A673 (cell line): ENCODE results near the gene BABAM2. TPM values are rescaled to one million over a fixed set of nuclear protein-coding genes. Genes with fewer than 3 reads are reported as not detected.

Experiments used
- BruUV-seq: library from RNA; stranded (reverse); fragments of 400-500 nt; replicated peaks from 2 replicates; lab custom pipeline; 2021; lab: Mats Ljungman, UMichigan
- CTCF ChIA-PET: fragments of 300-600 bp; sonication (Branson Sonifier 250); formaldehyde crosslinking; loops from one replicate; lab custom pipeline; 2022; ENCODE audit warnings: antibody characterized with exemption; lab: Charles Lee
- POLR2A ChIA-PET: fragments of 300-600 bp; sonication (Branson Sonifier 250); formaldehyde crosslinking; loops from one replicate; lab custom pipeline; 2022; ENCODE audit warnings: antibody characterized with exemption; ENCODE audit not compliant: low non-redundant PET; lab: Charles Lee
- DNase-seq: peaks from one replicate; pipeline ENCODE4 v3.0.0-alpha.2; 2015; ENCODE audit warnings: low spot score
- H3K27ac ChIP-seq: fragments of 200-600 bp; sonication (generic); 2 replicates; pipeline ENCODE4 v1.5.1; 2016; ENCODE audit warnings: mixed run types, low read depth, mild to moderate bottlenecking, mixed read lengths, antibody characterized with exemption, low read length; ENCODE audit not compliant: poor library complexity, severe bottlenecking
- H3K27me3 ChIP-seq: fragments of 200-600 bp; sonication (generic); replicated peaks from 2 replicates; pipeline ENCODE4 v1.6.1; 2017; ENCODE audit warnings: mixed run types, low read depth, mild to moderate bottlenecking, mixed read lengths, antibody characterized with exemption, low read length; ENCODE audit not compliant: insufficient read depth, poor library complexity
- H3K36me3 ChIP-seq: fragments of 200-600 bp; sonication (generic); 2 replicates; pipeline ENCODE4 v1.6.1; 2016; ENCODE audit warnings: mixed run types, mild to moderate bottlenecking, mixed read lengths, antibody characterized with exemption, low read length; ENCODE audit not compliant: insufficient read depth, poor library complexity, severe bottlenecking
- H3K4me1 ChIP-seq: fragments of 200-600 bp; sonication (generic); 2 replicates; pipeline ENCODE4 v1.6.1; 2017; ENCODE audit warnings: mixed run types, mild to moderate bottlenecking, mixed read lengths, antibody characterized with exemption, low read length; ENCODE audit not compliant: insufficient read depth, poor library complexity, severe bottlenecking
- H3K4me3 ChIP-seq: fragments of 200-600 bp; sonication (generic); 2 replicates; pipeline ENCODE4 v1.5.1; 2016; ENCODE audit warnings: low read depth, mixed run types, mild to moderate bottlenecking, mixed read lengths, low read length; ENCODE audit not compliant: poor library complexity, severe bottlenecking
- H3K9me3 ChIP-seq: fragments of 200-600 bp; sonication (generic); 2 replicates; pipeline ENCODE4 v1.6.1; 2016; ENCODE audit warnings: mixed run types, low read depth, mild to moderate bottlenecking, mixed read lengths, antibody characterized with exemption, low read length; ENCODE audit not compliant: poor library complexity, severe bottlenecking
- EZH2 ChIP-seq: fragments of 200-600 bp; sonication (generic); IDR thresholded peaks from 2 replicates; pipeline ENCODE4 v1.6.1; 2017; ENCODE audit warnings: borderline replicate concordance, low read depth, mild to moderate bottlenecking, mixed read lengths, antibody characterized with exemption, low read length; ENCODE audit not compliant: poor library complexity, severe bottlenecking
- intact Hi-C: fragments of 100-400 bp; cut with micrococcal nuclease; formaldehyde crosslinking; loops from one replicate; pipeline ENCODE4 v1.10.0; 2022; ENCODE audit not compliant: unreplicated experiment
- total RNA-seq: library from RNA; stranded (reverse); gene quantifications from 2 replicates; pipeline ENCODE4 v1.2.3, GENCODE V29; 2021
- TF ChIP-seq, protein P1 (sequence below): fragments of 300-800, 200-600 bp; sonication (generic); conservative IDR thresholded peaks from 2 replicates; pipeline ENCODE4 v1.5.1; 2017; ENCODE audit warnings: low read depth, mild to moderate bottlenecking, antibody characterized with exemption, low read length, moderate library complexity, mixed read lengths

Gene BABAM2
- total RNA-seq, 1 experiment from 2014 or later = 21.8 TPM

DNA sequence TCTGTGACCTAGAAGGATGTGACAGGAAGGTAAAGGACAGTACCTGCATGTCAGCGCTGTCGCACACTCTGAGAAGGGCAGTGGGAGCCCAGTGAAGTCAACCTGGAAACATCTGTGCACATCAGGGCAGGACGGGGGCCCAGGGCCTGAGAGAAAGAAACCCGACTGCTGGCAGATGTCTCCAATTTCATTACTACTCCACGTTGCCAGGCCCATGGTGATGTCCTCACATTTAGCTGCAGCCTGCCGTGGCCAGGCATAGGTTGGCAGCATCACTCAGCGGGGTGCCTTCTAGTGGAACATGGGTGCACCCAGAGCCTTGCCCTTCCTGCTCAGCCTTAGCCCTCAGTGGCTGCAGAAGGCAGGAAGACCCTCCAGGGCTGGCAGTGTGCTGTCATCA, 429.8 kb downstream of the BABAM2 start:
- BruUV-seq = no TSS peak
- H3K36me3 ChIP-seq = no peaks in the 10 kb centered on the region
- no peak overlapping the region for H3K27ac ChIP-seq
- no peak for DNase-seq
- no peaks in the 10 kb centered on the region for H3K4me1 ChIP-seq
- no peaks in the 10 kb centered on the region for H3K9me3 ChIP-seq
- no peak overlapping the region for H3K4me3 ChIP-seq
- intact Hi-C loops = no loop called here
- ChIA-PET CTCF (no interaction called here), POLR2A (no interaction called here)
- no peaks in the 10 kb centered on the region for H3K27me3 ChIP-seq
- no peak for TF ChIP-seq EZH2
- TF ChIP-seq, protein P1, sequence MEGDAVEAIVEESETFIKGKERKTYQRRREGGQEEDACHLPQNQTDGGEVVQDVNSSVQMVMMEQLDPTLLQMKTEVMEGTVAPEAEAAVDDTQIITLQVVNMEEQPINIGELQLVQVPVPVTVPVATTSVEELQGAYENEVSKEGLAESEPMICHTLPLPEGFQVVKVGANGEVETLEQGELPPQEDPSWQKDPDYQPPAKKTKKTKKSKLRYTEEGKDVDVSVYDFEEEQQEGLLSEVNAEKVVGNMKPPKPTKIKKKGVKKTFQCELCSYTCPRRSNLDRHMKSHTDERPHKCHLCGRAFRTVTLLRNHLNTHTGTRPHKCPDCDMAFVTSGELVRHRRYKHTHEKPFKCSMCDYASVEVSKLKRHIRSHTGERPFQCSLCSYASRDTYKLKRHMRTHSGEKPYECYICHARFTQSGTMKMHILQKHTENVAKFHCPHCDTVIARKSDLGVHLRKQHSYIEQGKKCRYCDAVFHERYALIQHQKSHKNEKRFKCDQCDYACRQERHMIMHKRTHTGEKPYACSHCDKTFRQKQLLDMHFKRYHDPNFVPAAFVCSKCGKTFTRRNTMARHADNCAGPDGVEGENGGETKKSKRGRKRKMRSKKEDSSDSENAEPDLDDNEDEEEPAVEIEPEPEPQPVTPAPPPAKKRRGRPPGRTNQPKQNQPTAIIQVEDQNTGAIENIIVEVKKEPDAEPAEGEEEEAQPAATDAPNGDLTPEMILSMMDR = no peak

DNA sequence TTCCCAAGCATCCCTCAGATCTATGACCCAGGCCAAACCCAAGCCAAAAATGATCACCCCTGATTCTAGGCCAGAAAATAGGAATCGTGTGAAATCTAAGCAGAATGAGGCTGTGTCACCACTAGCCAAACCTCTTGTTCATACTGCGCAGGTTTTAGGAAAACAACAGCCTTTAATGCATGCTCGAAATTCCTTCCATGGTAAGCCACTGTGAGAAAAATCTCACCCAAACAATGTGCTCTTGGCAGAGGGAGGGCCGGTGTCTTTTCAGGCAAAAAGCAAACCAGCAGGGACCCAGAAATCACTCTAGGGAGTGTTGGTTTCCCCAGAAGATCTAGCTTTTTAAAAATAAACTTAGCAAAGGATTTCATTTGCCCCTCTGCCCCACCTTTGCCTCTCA, 430.9 kb downstream of the BABAM2 start:
- intact Hi-C loops = no loop called here
- H3K36me3 ChIP-seq = no peaks in the 10 kb centered on the region
- ChIA-PET POLR2A (no interaction called here), CTCF (no interaction called here)
- no peaks in the 10 kb centered on the region for H3K27me3 ChIP-seq
- BruUV-seq = no TSS peak
- no peak for DNase-seq
- TF ChIP-seq, protein P1 = no peak
- TF ChIP-seq EZH2 = no peak
- H3K9me3 ChIP-seq = no peaks in the 10 kb centered on the region
- no peaks in the 10 kb centered on the region for H3K4me1 ChIP-seq
- H3K4me3 ChIP-seq = no peak overlapping the region
- H3K27ac ChIP-seq = no peak overlapping the region

DNA sequence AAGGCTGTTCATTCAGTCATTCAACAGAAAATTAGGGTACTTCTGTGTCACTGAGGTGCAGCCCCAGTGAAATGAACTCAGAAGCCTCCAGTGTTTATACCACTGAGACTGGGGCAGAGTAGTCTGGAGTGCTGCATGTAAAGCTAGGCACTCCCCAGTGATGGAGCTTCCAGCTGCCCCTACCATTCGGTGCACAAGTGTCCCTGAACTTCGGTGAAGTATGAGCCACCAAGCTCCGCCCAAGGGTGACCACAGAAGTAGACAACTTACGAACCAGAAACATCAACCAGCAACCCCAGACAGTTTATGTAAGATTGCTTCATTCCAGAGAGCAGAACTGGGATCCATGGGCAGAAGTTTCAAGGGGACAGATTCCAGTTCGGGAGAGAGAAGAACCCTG, 431.5 kb downstream of the BABAM2 start:
- H3K36me3 ChIP-seq = no peaks in the 10 kb centered on the region
- no peak overlapping the region for H3K4me3 ChIP-seq
- POLR2A ChIA-PET = no interaction called here
- H3K27ac ChIP-seq = no peak overlapping the region
- no peaks in the 10 kb centered on the region for H3K4me1 ChIP-seq
- CTCF ChIA-PET = no interaction called here
- H3K9me3 ChIP-seq = no peaks in the 10 kb centered on the region
- no TSS peak for BruUV-seq
- no peak for DNase-seq
- TF ChIP-seq, protein P1 = no peak
- TF ChIP-seq EZH2 = no peak
- intact Hi-C loops = no loop called here
- H3K27me3 ChIP-seq = no peaks in the 10 kb centered on the region
